HG03039 (cell line): Measurements from ENCODE around the gene KCNJ10.
"Not testable (repeated sequence)": the region's sequence is repeated elsewhere in the genome, so short reads cannot be mapped to it uniquely, and the experiment has no call there.

ENCODE experiments used
- ATAC-seq: cut with Tn5 transposase; IDR thresholded peaks from one replicate; pipeline ENCODE4 v1.9.1; 2021; ENCODE audit warnings: mild to moderate bottlenecking, moderate library complexity; ENCODE audit not compliant: unreplicated experiment

Gene KCNJ10

GRCh38 chr1:160062230-160062532 lies 7.8 kb downstream of the KCNJ10 start:
- ATAC-seq: no peak

DNA sequence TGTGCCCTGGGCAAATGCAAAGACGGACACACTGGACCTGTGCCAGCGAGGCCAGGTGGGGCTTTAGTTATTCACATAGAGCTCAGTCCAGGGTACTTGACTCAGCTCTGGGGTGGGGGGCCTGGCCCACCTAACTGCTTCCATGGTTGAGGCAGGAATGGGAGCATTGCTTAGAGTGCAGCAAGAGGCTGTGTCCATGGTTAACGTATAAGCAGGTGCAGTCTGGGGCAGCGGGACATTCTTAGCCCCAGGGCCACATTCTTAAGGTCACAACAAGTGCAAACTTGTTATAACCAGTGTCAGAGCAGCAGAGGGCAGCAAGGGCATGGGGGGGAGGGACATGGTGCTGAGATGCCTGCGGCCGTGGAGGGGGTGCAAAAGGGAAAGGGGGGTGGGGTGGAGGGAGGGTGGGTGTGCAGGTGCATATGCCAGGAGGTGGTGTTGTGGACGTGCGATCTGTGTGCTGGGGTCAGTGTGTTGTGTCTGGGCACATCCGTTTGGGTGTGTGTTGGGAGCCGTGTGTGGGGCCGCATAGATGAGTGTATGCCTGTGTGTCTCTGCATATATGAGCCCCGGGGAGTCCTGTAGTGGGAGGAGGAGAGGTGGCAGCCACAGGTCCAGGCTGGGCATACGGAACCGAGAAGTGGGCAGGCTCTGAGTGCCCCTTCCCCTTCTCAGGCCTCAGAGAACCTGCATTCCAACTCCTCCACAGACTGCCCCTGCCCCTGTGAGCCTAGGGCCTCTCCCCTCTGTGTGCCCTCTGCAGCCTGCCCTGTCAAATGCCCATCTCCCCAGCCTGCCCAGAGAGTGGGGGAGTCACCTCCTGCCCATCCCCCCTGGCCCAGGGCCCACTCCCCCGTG lies 8.4 kb downstream of the KCNJ10 start:
- no peak for ATAC-seq

DNA sequence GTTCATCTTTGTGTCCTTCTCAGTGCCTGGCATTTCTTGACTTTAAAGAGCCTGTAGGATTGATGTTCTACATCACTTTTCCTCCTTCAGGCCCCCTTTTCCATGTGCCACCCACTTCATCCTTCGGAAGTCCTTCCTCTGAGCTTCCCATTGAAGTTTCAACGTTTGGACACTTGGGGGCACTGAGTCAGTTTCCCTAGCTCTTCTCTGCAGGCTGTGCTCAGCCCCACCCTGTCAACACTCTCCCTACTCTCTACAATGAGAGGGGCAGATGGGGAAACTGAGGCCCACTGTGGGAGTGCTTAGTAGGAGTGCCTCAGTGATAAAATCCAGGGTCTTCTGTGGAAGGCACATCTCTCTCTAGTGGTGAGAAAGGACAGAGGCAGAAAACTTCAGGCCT lies 11.9 kb downstream of the KCNJ10 start:
- ATAC-seq: no peak

DNA sequence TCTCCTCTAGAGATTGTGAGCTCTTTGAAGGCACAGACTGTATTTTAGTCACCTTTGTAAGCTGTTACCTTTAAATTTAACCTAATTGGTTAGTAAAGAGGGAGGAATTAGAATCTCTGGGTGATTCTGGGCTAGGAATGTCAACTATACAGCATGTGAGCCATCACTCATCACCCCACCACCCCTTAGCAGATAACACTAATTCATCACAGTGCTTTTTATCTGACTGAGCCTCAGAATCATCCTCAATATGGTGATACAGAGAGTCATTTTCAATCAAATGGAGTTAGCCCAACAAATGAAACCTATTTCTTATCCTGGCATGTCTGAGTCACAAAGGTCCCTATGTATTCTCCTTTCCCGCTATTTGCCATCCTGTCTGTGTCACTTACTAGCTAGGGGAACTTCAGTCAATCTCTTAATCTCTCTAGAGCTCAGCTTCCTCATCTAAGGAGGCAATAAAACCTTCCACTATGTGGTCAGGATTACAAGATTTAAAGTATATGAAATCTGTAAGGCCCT lies 13.3 kb downstream of the KCNJ10 start:
- no peak for ATAC-seq

GRCh38 chr1:160053548-160054365 lies 16.2 kb downstream of the KCNJ10 start:
- ATAC-seq: no peak

GRCh38 chr1:160052936-160053335 lies 17.0 kb downstream of the KCNJ10 start:
- no peak for ATAC-seq

- no peak for ATAC-seq
These were observed 19.3 kb downstream of the KCNJ10 start for GRCh38 chr1:160050619-160051018.

GRCh38 chr1:160050182-160050581 lies 19.8 kb downstream of the KCNJ10 start:
- not testable (repeated sequence) for ATAC-seq

DNA sequence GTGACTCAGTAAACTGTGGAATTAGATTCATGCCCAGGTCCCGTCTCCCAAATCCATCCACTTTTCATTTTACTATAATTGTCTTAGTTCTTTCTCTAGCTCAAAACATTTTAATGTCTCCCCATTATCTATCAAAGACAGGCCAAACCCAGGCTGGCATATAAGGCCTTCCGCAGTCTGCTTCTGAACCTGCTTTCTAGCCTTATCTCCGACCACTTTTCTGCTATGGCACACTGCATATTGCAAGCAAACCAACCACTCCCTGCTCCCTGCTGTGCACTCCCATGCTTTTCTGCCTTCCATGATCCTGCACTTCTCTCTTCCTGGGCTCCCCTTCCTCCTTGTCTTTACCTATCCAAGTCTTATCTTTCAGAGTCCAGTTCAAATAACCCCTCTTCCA lies 20.9 kb downstream of the KCNJ10 start:
- ATAC-seq: no peak

- no peak for ATAC-seq
These were observed 21.6 kb downstream of the KCNJ10 start for GRCh38 chr1:160048335-160048734.

GRCh38 chr1:160047111-160047991 lies 22.6 kb downstream of the KCNJ10 start:
- ATAC-seq: no peak

DNA sequence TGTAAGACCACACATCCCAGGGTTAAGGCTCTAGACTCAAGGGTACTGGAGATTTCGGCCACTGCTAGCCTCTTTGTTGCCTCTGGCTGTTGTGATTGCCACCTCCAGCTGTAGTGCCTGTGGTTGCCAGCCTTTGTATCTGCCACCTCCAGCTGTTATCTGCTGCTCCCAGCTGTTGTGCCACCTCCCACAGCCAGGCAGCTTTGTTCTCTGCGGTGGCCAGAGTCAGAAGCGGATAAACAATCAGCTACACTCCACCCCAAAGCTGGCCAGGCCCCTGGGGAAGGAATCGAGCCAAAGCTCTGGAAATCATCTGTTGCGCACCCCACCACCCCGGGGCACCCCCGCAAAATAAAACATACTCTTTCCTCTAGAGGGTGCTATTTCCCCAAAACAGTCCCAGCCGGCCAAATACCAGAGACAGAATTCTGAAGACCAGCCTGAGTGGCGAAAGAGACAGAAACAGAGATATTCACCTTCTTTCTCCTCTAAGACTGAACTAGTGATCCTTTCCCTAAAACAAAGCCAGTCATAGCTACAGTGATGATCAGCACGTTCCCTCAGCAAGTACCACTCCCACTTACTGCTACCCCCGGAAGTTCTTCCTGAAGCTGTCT lies 23.4 kb downstream of the KCNJ10 start:
- ATAC-seq: no peak

- ATAC-seq: no peak
These were observed 24.3 kb downstream of the KCNJ10 start for GRCh38 chr1:160045653-160046052.

- ATAC-seq: no peak
These were observed 26.4 kb downstream of the KCNJ10 start for GRCh38 chr1:160043543-160043942.

- no peak for ATAC-seq
These were observed 29.5 kb downstream of the KCNJ10 start for GRCh38 chr1:160040476-160040875.

- no peak for ATAC-seq
These were observed 37.7 kb downstream of the KCNJ10 start for GRCh38 chr1:160032165-160032820.

DNA sequence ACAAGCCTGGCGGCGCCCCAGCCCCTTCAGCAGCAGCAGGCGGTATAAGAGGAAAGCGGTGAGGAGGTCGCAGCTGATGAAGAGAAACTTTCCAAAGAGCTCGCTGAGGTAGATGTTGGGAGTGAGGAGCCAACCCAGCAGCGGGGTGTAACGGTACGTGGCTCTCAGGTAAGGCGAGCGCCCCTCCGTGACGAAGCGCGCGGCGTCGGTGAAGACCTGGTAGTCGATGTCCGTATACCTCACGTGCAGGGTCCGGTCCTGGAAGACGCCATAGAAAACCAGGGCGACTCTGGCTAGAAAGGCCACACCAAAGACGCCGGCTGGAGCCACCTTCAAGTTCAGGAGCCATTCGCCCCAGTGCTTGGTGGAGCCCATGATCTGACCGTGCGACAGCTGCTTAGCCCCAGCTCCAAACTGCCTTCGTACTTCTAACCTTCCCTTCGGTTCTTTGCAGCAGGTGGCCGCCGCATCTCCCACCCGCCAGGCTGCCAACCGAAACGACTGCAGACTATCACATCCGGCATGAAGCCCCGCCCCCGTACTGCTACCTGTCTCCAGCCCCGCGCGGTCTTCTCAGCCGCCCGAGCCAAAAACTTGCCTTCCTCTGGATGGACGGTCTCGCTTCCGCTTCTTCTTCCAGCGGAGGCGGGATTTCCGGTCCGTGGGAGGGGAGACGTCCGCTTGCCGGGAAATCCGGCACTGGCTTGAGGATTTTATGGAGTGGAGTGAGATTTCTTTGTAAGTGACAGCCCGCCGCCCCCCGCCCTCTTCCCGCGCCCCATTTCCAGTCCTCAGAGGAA lies 38.4 kb downstream of the KCNJ10 start, which contains the start of gene PIGM:
PIGM (minus strand) TSS at position 626 of the 800 bp plus-strand sequence; CDS start at position 375, 251 bp downstream.
- peak; percentile 94 for ATAC-seq

GRCh38 chr1:160030657-160031364 lies 39.1 kb downstream of the KCNJ10 start:
- no peak for ATAC-seq
